Measurements from ENCODE around the gene UXS1. TPM values are rescaled to one million over a fixed set of nuclear protein-coding genes. Genes with fewer than 3 reads are reported as not detected.

The UXS1 gene
- total and polyA plus RNA-seq, 9 of the 15 experiments (the other 6 are each of a cell fraction or from before 2014, with no cell fraction given) = 5.8 to 25.8 (median 15.0) TPM

DNA sequence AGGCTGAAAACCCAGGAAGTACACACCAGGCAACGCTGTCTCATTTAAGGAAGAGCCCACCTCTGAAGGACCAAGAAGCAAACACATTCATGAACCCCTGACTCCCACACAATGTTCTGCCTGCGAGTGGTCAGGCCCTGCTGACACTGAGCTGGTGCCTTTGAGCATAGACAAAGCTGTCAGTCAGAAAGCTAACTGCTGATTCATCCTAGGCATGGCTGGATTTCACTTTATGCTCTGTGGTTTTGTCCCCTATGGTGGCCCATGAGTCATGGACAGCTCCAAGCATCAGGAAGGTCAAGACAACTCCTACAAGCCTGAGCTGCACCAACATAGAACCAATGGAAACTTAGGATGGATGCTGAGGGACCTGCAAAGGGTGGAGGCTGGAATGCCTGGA is 78.9 kb downstream of the UXS1 start (continued):
- TF ChIP-seq ELF1 (tag; IDR thresholded peaks at IDR 0.05) (no peak), SAFB (IDR thresholded peaks at IDR 0.05; ENCODE audit: borderline replicate concordance, low read depth, low read length) (no peak), ETV1 (tag; conservative IDR thresholded peaks at IDR 0.05; ENCODE audit: low read depth) (no peak), NR2C2 (CRISPR knock-in tag; IDR thresholded peaks at IDR 0.05) (0 out of 2 replicates have a peak, but pooled peaks have one; percentile 24), NR2C2 (tag; IDR thresholded peaks at IDR 0.05) (peak; percentile 77), ATF3 (IDR thresholded peaks at IDR 0.05) (peak; percentile 93), ATF3 (CRISPR knock-in tag; conservative IDR thresholded peaks at IDR 0.05) (peak; percentile 79; the same call in 1 of the 2 replicates), SNRNP70 (optimal IDR thresholded peaks at IDR 0.05; ENCODE audit: low read depth, low read length) (no peak), BCLAF1 (IDR thresholded peaks at IDR 0.05; ENCODE audit: borderline replicate concordance in 1 of 2, control insufficient read depth in 1 of 2, low read depth in 2 of 2, low read length in 1 of 2) (no peak), ESRRA (IDR thresholded peaks at IDR 0.05; ENCODE audit: borderline replicate concordance, low read depth) (peak; percentile 90), SRSF1 (IDR thresholded peaks at IDR 0.05; ENCODE audit: low read depth, low read length) (no peak), MAFG (tag; conservative IDR thresholded peaks at IDR 0.05) (peak; percentile 95), U2AF2 (optimal IDR thresholded peaks at IDR 0.05; ENCODE audit: low read depth, low read length) (no peak), NR2F6 (CRISPR knock-in tag; IDR thresholded peaks at IDR 0.05) (no peak), KAT2B (IDR thresholded peaks at IDR 0.05; ENCODE audit: low read depth, low read length) (no peak), ZNF695 (CRISPR knock-in tag; IDR thresholded peaks at IDR 0.05) (no peak), BRD4 (IDR thresholded peaks at IDR 0.05) (no peak), MCM7 (IDR thresholded peaks at IDR 0.05) (no peak), ILK (tag; IDR thresholded peaks at IDR 0.05; ENCODE audit: borderline replicate concordance, low read depth) (no peak), ZNF124 (CRISPR knock-in tag; IDR thresholded peaks at IDR 0.05) (no peak), HDAC1 (IDR thresholded peaks at IDR 0.05) (peak in 1 of 2 experiments; percentile 73; a peak in 2 of 4 replicates), ZNF175 (CRISPR knock-in tag; IDR thresholded peaks at IDR 0.05; ENCODE audit: low read depth) (0 out of 2 replicates have a peak, but pooled peaks have one; percentile 52), NFIC (IDR thresholded peaks at IDR 0.05) (no peak)
- TF ChIP-seq, protein P1, sequence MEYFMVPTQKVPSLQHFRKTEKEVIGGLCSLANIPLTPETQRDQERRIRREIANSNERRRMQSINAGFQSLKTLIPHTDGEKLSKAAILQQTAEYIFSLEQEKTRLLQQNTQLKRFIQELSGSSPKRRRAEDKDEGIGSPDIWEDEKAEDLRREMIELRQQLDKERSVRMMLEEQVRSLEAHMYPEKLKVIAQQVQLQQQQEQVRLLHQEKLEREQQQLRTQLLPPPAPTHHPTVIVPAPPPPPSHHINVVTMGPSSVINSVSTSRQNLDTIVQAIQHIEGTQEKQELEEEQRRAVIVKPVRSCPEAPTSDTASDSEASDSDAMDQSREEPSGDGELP (CRISPR knock-in tag; IDR thresholded peaks at IDR 0.05; ENCODE audit: borderline replicate concordance) = peak; percentile 44; the same call in 1 of the 2 replicates
- TF ChIP-seq, protein P2, sequence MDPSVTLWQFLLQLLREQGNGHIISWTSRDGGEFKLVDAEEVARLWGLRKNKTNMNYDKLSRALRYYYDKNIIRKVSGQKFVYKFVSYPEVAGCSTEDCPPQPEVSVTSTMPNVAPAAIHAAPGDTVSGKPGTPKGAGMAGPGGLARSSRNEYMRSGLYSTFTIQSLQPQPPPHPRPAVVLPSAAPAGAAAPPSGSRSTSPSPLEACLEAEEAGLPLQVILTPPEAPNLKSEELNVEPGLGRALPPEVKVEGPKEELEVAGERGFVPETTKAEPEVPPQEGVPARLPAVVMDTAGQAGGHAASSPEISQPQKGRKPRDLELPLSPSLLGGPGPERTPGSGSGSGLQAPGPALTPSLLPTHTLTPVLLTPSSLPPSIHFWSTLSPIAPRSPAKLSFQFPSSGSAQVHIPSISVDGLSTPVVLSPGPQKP (CRISPR knock-in tag; IDR thresholded peaks at IDR 0.05) = no peak

Data from K562 (cell line).